Upper lobe of left lung (tissue), 4 donors: ENCODE data around the gene MORC4.

Source experiments
- EP300 ChIP-seq, 4 donors: sonication (generic); formaldehyde crosslinking; IDR thresholded peaks; one replicate each; pipeline ENCODE4 v1.5.1; 2017; ENCODE audit warnings: antibody characterized with exemption in 4 of 4, control low read depth in 2 of 4
- TF ChIP-seq, protein P1 (sequence below), 6 experiments: fragments of 450-650 bp in 4 of 6; fragments of 200-600 bp in 2 of 6; sonication (generic) in 2 of 6; IDR thresholded peaks; one replicate each; pipeline ENCODE4 v1.5.1; 2016 to 2019; ENCODE audit warnings: antibody characterized with exemption in 6 of 6

DNA sequence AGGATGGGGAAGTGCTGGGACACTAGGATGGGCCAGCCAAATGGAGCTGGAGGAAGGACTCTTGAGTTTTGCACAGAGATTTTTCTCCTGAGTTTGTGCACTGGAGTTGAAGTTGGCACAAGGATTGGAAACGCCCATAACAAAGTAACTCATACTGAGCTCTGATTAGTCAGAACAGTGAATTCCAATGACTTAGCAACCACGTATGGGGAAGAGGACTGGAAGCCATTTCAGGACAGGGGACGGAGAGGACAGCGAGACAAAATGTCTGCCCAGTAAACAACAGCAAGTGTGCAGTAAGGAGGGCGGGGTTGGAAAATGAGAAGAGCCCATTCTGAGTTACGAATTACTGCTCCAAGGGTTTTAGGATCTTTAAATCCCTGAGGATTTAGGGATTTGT, 102.8 kb downstream of the MORC4 start:
- TF ChIP-seq, protein P1, sequence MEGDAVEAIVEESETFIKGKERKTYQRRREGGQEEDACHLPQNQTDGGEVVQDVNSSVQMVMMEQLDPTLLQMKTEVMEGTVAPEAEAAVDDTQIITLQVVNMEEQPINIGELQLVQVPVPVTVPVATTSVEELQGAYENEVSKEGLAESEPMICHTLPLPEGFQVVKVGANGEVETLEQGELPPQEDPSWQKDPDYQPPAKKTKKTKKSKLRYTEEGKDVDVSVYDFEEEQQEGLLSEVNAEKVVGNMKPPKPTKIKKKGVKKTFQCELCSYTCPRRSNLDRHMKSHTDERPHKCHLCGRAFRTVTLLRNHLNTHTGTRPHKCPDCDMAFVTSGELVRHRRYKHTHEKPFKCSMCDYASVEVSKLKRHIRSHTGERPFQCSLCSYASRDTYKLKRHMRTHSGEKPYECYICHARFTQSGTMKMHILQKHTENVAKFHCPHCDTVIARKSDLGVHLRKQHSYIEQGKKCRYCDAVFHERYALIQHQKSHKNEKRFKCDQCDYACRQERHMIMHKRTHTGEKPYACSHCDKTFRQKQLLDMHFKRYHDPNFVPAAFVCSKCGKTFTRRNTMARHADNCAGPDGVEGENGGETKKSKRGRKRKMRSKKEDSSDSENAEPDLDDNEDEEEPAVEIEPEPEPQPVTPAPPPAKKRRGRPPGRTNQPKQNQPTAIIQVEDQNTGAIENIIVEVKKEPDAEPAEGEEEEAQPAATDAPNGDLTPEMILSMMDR (IDR thresholded peaks at IDR 0.05) = no peak
- no peak for TF ChIP-seq EP300 (IDR thresholded peaks at IDR 0.05)
